GM23338 (cell line): ENCODE results near the gene LIF. TPM values are rescaled to one million over a fixed set of nuclear protein-coding genes. Genes with fewer than 3 reads are reported as not detected.

ENCODE experiments used
- ATAC-seq: fragments of 200-7000 bp; cut with Tn5 transposase; 3 replicates; pipeline ENCODE4 v1.9.1; 2020
- DNase-seq: peaks from one replicate; pipeline ENCODE4 v3.0.0-alpha.2; 2015; ENCODE audit warnings: low spot score
- H2AFZ ChIP-seq: fragments of 200-600 bp; sonication (generic); 2 replicates; pipeline ENCODE4 v1.8.0; 2016; ENCODE audit warnings: antibody characterized with exemption, mild to moderate bottlenecking, moderate library complexity
- H3F3A ChIP-seq: fragments of 200-600 bp; sonication (generic); replicated peaks from 2 replicates; pipeline ENCODE4 v1.8.0; 2017; ENCODE audit warnings: antibody characterized with exemption, mixed run types, low read depth
- H3K27ac ChIP-seq: fragments of 200-600 bp; sonication (generic); 2 replicates; pipeline ENCODE4 v1.6.1; 2016; ENCODE audit warnings: low read depth
- H3K27me3 ChIP-seq: fragments of 200-600 bp; sonication (generic); 2 replicates; pipeline ENCODE4 v1.8.0; 2016; ENCODE audit warnings: mild to moderate bottlenecking, mixed run types, moderate library complexity; ENCODE audit not compliant: insufficient read depth
- H3K36me3 ChIP-seq: fragments of 200-600 bp; sonication (generic); 2 replicates; pipeline ENCODE4 v1.8.0; 2016; ENCODE audit warnings: mild to moderate bottlenecking; ENCODE audit not compliant: insufficient read depth
- H3K4me1 ChIP-seq: fragments of 200-600 bp; sonication (generic); 2 replicates; pipeline ENCODE4 v1.8.0; 2016; ENCODE audit warnings: mild to moderate bottlenecking, moderate library complexity; ENCODE audit not compliant: insufficient read depth
- H3K4me2 ChIP-seq: fragments of 200-600 bp; sonication (generic); 2 replicates; pipeline ENCODE4 v1.7.1; 2017; ENCODE audit warnings: mixed run types
- H3K4me3 ChIP-seq: fragments of 200-600 bp; sonication (generic); 2 replicates; pipeline ENCODE4 v1.6.1; 2016; ENCODE audit warnings: mixed run types
- H3K79me2 ChIP-seq: fragments of 200-600 bp; sonication (generic); replicated peaks from 2 replicates; pipeline ENCODE4 v1.8.0; 2017; ENCODE audit warnings: mild to moderate bottlenecking; ENCODE audit not compliant: insufficient read depth
- H3K9me2 ChIP-seq: fragments of 200-600 bp; sonication (generic); 2 replicates; pipeline ENCODE4 v1.8.0; 2017; ENCODE audit not compliant: insufficient read depth
- H4K20me1 ChIP-seq: fragments of 200-600 bp; sonication (generic); replicated peaks from 2 replicates; pipeline ENCODE4 v1.8.0; 2017; ENCODE audit warnings: mild to moderate bottlenecking; ENCODE audit not compliant: insufficient read depth
- H3K27ac Mint-ChIP-seq: 2 replicates; pipeline ENCODE4 v1.8.0; 2020; ENCODE audit warnings: inconsistent platforms, mild to moderate bottlenecking, moderate library complexity, mixed read lengths
- H3K27me3 Mint-ChIP-seq: 3 replicates; pipeline ENCODE4 v1.8.0; 2022; ENCODE audit warnings: low read depth, mild to moderate bottlenecking, moderate library complexity, mixed read lengths, inconsistent platforms; ENCODE audit not compliant: insufficient read depth, poor library complexity
- H3K36me3 Mint-ChIP-seq: 3 replicates; pipeline ENCODE4 v1.8.0; 2021; ENCODE audit warnings: low read depth, mild to moderate bottlenecking, inconsistent platforms, moderate library complexity, mixed read lengths
- H3K4me1 Mint-ChIP-seq: 3 replicates; pipeline ENCODE4 v1.8.0; 2020; ENCODE audit warnings: mild to moderate bottlenecking, inconsistent platforms, mixed read lengths
- H3K4me3 Mint-ChIP-seq: 3 replicates; pipeline ENCODE4 v1.8.0; 2021; ENCODE audit warnings: moderate library complexity, mild to moderate bottlenecking, inconsistent platforms, mixed read lengths
- H3K9me3 Mint-ChIP-seq: 3 replicates; pipeline ENCODE4 v1.8.0; 2020; ENCODE audit warnings: moderate library complexity, mild to moderate bottlenecking, inconsistent platforms, mixed read lengths
- CTCF ChIP-seq, 2 experiments: fragments of 200-600 bp in 1 of 2; sonication (generic) in 1 of 2; conservative IDR thresholded peaks; 2 replicates each; pipeline versions ENCODE4 v1.5.1 to v1.6.1; 2016 to 2017; ENCODE audit warnings: antibody characterized with exemption in 2 of 2, low read depth in 2 of 2, mild to moderate bottlenecking in 2 of 2, moderate library complexity in 1 of 2
- EZH2phosphoT487 ChIP-seq: fragments of 200-600 bp; sonication (generic); IDR thresholded peaks from one replicate; pipeline ENCODE4 v1.8.1; 2018; ENCODE audit warnings: antibody characterized with exemption; ENCODE audit not compliant: unreplicated experiment
- NANOG ChIP-seq: IDR thresholded peaks from 2 replicates; pipeline ENCODE4 v1.6.1; 2016; ENCODE audit warnings: antibody characterized with exemption, borderline replicate concordance
- POLR2AphosphoS5 ChIP-seq: IDR thresholded peaks from 2 replicates; pipeline ENCODE4 v1.6.1; 2016; ENCODE audit warnings: antibody characterized with exemption, low read depth
- STAT1 ChIP-seq: IDR thresholded peaks from one replicate; pipeline ENCODE4 v1.6.1; 2016; ENCODE audit warnings: antibody characterized with exemption; ENCODE audit not compliant: unreplicated experiment
- ZNF114 ChIP-seq: fragments of 250-450 bp; sonication (Bioruptor Pico); IDR thresholded peaks from 2 replicates; pipeline ENCODE4 v1.5.0; 2020; ENCODE audit warnings: mild to moderate bottlenecking, moderate library complexity
- ZNF331 ChIP-seq: fragments of 250-450 bp; sonication (Bioruptor Pico); IDR thresholded peaks from 2 replicates; pipeline ENCODE4 v1.5.0; 2020; ENCODE audit warnings: low read depth, mild to moderate bottlenecking, moderate library complexity
- ZNF462 ChIP-seq: fragments of 250-450 bp; sonication (Bioruptor Pico); IDR thresholded peaks from 2 replicates; pipeline ENCODE4 v1.5.0; 2020; ENCODE audit warnings: mild to moderate bottlenecking, moderate library complexity
- polyA plus RNA-seq: library from polyadenylated mRNA; unstranded; fragments of >200 nt; fragmentation: Nextera tagmentation; extraction: Ambion mirVana; gene quantifications from 2 replicates; pipeline ENCODE4 v1.2.1, GENCODE V29; 2016
- total RNA-seq: library from RNA; depleted of rRNA; stranded (reverse); fragments of >200 nt; shearing (Covaris generic); gene quantifications from 2 replicates; pipeline ENCODE4 v1.2.3, GENCODE V29; 2014
- TF ChIP-seq, protein P1 (sequence below): IDR thresholded peaks from 2 replicates; pipeline ENCODE4 v1.6.1; 2016; ENCODE audit warnings: antibody characterized with exemption

Gene LIF
- total and polyA plus RNA-seq, 2 experiments from 2014 or later = 1.8 to 3.6 TPM

DNA sequence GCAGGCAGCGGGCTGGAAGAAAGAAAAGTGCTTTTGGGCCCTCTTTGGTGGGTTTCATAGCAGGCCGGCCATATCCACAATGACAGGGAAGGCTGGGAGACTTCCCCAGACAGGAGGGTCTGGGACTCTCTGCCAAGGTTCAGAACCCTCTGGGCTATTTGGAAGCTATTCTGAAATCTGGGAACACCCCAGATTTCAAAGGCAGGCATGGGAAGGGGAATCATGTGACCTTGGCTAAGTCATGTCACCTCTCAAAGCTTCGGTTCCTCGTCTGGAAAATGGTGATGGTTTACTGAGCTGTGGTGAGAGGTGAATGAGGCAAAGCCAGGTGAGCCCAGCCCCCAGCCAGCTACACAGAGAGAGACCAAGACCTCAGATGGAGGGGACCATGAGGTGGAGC is 38.1 kb upstream of the LIF start:
- H3F3A ChIP-seq = peaks cover 11% of the 10 kb centered on the region
- H3K36me3 ChIP-seq = no peaks in the 10 kb centered on the region
- no peak overlapping the region for H3K4me3 Mint-ChIP-seq
- no peaks in the 10 kb centered on the region for H3K36me3 Mint-ChIP-seq
- no peak overlapping the region for H2AFZ ChIP-seq
- H3K79me2 ChIP-seq = no peaks in the 10 kb centered on the region
- no peaks in the 10 kb centered on the region for H3K9me3 Mint-ChIP-seq
- no peak for ATAC-seq
- TF ChIP-seq POLR2AphosphoS5 = no peak
- no peak for TF ChIP-seq EZH2phosphoT487
- TF ChIP-seq ZNF331 (CRISPR knock-in tag) = no peak
- TF ChIP-seq NANOG = no peak
- TF ChIP-seq, protein P1, sequence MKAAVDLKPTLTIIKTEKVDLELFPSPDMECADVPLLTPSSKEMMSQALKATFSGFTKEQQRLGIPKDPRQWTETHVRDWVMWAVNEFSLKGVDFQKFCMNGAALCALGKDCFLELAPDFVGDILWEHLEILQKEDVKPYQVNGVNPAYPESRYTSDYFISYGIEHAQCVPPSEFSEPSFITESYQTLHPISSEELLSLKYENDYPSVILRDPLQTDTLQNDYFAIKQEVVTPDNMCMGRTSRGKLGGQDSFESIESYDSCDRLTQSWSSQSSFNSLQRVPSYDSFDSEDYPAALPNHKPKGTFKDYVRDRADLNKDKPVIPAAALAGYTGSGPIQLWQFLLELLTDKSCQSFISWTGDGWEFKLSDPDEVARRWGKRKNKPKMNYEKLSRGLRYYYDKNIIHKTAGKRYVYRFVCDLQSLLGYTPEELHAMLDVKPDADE = no peak
- no peak for TF ChIP-seq CTCF (conservative IDR thresholded peaks at IDR 0.05; ENCODE audit: low read depth in 2 of 2)
- TF ChIP-seq ZNF462 (CRISPR knock-in tag) = no peak
- no peak for TF ChIP-seq ZNF114 (CRISPR knock-in tag)
- TF ChIP-seq STAT1 = no peak
- no peaks in the 10 kb centered on the region for H3K9me2 ChIP-seq
- H3K4me1 ChIP-seq = peaks cover 5% of the 10 kb centered on the region; the same call in 1 of the 2 replicates
- no peak overlapping the region for H3K4me3 ChIP-seq
- no peak overlapping the region for H3K27ac Mint-ChIP-seq
- peaks cover 5% of the 10 kb centered on the region; the same call in 2 of the 3 replicates for H3K4me1 Mint-ChIP-seq
- peaks cover 20% of the 10 kb centered on the region for H3K27me3 Mint-ChIP-seq
- H4K20me1 ChIP-seq = no peaks in the 10 kb centered on the region; the same call in 1 of the 2 replicates
- peaks cover 7% of the 10 kb centered on the region; the same call in 1 of the 2 replicates for H3K27me3 ChIP-seq
- no peak overlapping the region for H3K27ac ChIP-seq
- DNase-seq = no peak
- H3K4me2 ChIP-seq = no peak overlapping the region
